HepG2 (cell line): ENCODE measurements around the gene ZNF630. TPM values are rescaled to one million over a fixed set of nuclear protein-coding genes. Genes with fewer than 3 reads are reported as not detected.

ENCODE experiments used
- ATAC-seq: fragments of 200-7000 bp; cut with Tn5 transposase; 3 replicates; pipeline ENCODE4 v1.9.1; 2020; ENCODE audit warnings: mild to moderate bottlenecking, moderate library complexity
- BruUV-seq: library from RNA; stranded (reverse); fragments of 400-500 nt; replicated peaks from 2 replicates; lab custom pipeline; 2021; lab: Mats Ljungman, UMichigan
- CTCF ChIA-PET: fragments of 300-600 bp; formaldehyde crosslinking; extraction: SDS; loops from one replicate; lab custom pipeline; 2021; ENCODE audit warnings: low total read pairs, inconsistent platforms, low intra/inter-chr PET ratio; lab: Yijun Ruan, JAX
- POLR2A ChIA-PET: fragments of 350-600 bp; sonication (Branson Sonifier 250); formaldehyde crosslinking; loops from one replicate; lab custom pipeline; 2020; ENCODE audit warnings: antibody characterized with exemption, inconsistent platforms; lab: Yijun Ruan, JAX
- DNase-seq: peaks from one replicate; pipeline ENCODE4 v3.0.0-alpha.2; 2015; ENCODE audit warnings: low spot score
- FAIRE-seq: peaks from 3 replicates; lab custom pipeline; 2011; peaks lifted over from hg19 to GRCh38; lab: Jason Lieb, UNC
- H2AFZ ChIP-seq: one replicate; pipeline ENCODE4 v1.6.1; 2011; ENCODE audit warnings: low read length, inconsistent platforms
- H3K27ac ChIP-seq: fragments of 300-600 bp; 3 replicates; pipeline ENCODE4 v1.8.0; 2011; ENCODE audit warnings: mixed run types, mild to moderate bottlenecking, mixed read lengths, low read length, inconsistent platforms; ENCODE audit not compliant: insufficient read depth; ENCODE audit errors: extremely low read length
- H3K27me3 ChIP-seq, 2 experiments: fragments of 200-600 bp in 1 of 2; 2 replicates in 1 of 2; 3 replicates in 1 of 2; pipeline versions ENCODE4 v1.6.0 to v1.8.0; 2011; ENCODE audit warnings: low read length in 2 of 2, mild to moderate bottlenecking in 2 of 2, moderate library complexity in 2 of 2, inconsistent platforms in 1 of 2; ENCODE audit not compliant: insufficient read depth in 2 of 2, control insufficient read depth in 1 of 2
- H3K36me3 ChIP-seq, 2 experiments: fragments of 200-600 bp in 1 of 2; replicated peaks in 1 of 2; 2 replicates in 1 of 2; 3 replicates in 1 of 2; pipeline versions ENCODE4 v1.5.1 to v1.8.0; 2011; ENCODE audit warnings: low read length in 2 of 2, inconsistent platforms in 1 of 2; ENCODE audit not compliant: insufficient read depth in 2 of 2, control insufficient read depth in 1 of 2
- H3K4me1 ChIP-seq: 2 replicates; pipeline ENCODE4 v1.5.1; 2012; ENCODE audit warnings: low read length, inconsistent platforms; ENCODE audit not compliant: insufficient read depth
- H3K4me2 ChIP-seq: 2 replicates; pipeline ENCODE4 v1.6.0; 2011; ENCODE audit warnings: low read depth, low read length, inconsistent platforms
- H3K4me3 ChIP-seq, 3 experiments: fragments of 200-600 bp in 1 of 3; sonication (generic), shearing (Covaris generic) in 1 of 3; replicated peaks in 1 of 3; 2 replicates each; pipeline ENCODE4 v1.5.1; 2011 to 2016; ENCODE audit warnings: low read length in 3 of 3, inconsistent platforms in 2 of 3, low read depth in 2 of 3, mild to moderate bottlenecking in 2 of 3, control low read depth in 1 of 3, mixed read lengths in 1 of 3; ENCODE audit not compliant: insufficient read depth in 1 of 3
- H3K79me2 ChIP-seq: one replicate; pipeline ENCODE4 v1.6.1; 2011; ENCODE audit warnings: low read length, inconsistent platforms; ENCODE audit not compliant: insufficient read depth
- H3K9ac ChIP-seq: 2 replicates; pipeline ENCODE4 v1.6.0; 2011; ENCODE audit warnings: mild to moderate bottlenecking, low read depth, low read length, inconsistent platforms; ENCODE audit not compliant: insufficient read depth
- H3K9me3 ChIP-seq: 2 replicates; pipeline ENCODE4 v1.5.1; 2012; ENCODE audit warnings: mild to moderate bottlenecking, low read length
- H4K20me1 ChIP-seq: 2 replicates; pipeline ENCODE4 v1.6.0; 2011; ENCODE audit warnings: inconsistent platforms, mild to moderate bottlenecking, low read length, moderate library complexity; ENCODE audit not compliant: insufficient read depth
- ARNT2 ChIP-seq: sonication (generic); formaldehyde crosslinking; IDR thresholded peaks from 2 replicates; pipeline ENCODE4 v1.8.0; 2022; ENCODE audit warnings: mild to moderate bottlenecking, low read depth, missing genetic modification reagents, moderate library complexity
- GABPA ChIP-seq, 2 experiments: IDR thresholded peaks; 2 replicates each; pipeline ENCODE4 v1.6.1; 2011 to 2016; ENCODE audit warnings: low read depth in 2 of 2, low read length in 1 of 2, missing biosample characterization in 1 of 2, missing genetic modification characterization in 1 of 2
- GATAD2A ChIP-seq: IDR thresholded peaks from 2 replicates; pipeline ENCODE4 v1.6.1; 2016
- NCOA1 ChIP-seq: sonication (generic); formaldehyde crosslinking; IDR thresholded peaks from 2 replicates; pipeline ENCODE4 v1.9.0; 2021; ENCODE audit warnings: missing genetic modification reagents
- PHF8 ChIP-seq: sonication (generic); formaldehyde crosslinking; IDR thresholded peaks from 2 replicates; pipeline ENCODE4 v1.5.0; 2020; ENCODE audit warnings: missing genetic modification reagents
- POLR2A ChIP-seq, 2 experiments: IDR thresholded peaks; 2 replicates each; pipeline ENCODE4 v1.6.1; 2011; ENCODE audit warnings: low read depth in 2 of 2, low read length in 2 of 2, mild to moderate bottlenecking in 1 of 2, moderate library complexity in 1 of 2; ENCODE audit not compliant: insufficient read depth in 1 of 2
- TARDBP ChIP-seq: sonication (generic); formaldehyde crosslinking; IDR thresholded peaks from 2 replicates; pipeline ENCODE4 v1.8.0; 2022; ENCODE audit warnings: mild to moderate bottlenecking, missing genetic modification reagents
- TGIF2 ChIP-seq: IDR thresholded peaks from 2 replicates; pipeline ENCODE4 v1.6.1; 2016; ENCODE audit warnings: control low read depth, missing compliant biosample characterization
- TRIM24 ChIP-seq: sonication (generic); formaldehyde crosslinking; IDR thresholded peaks from 2 replicates; pipeline ENCODE4 v1.8.0; 2022; ENCODE audit warnings: mild to moderate bottlenecking, missing genetic modification reagents
- ZBTB21 ChIP-seq: sonication (generic); formaldehyde crosslinking; IDR thresholded peaks from 2 replicates; pipeline ENCODE4 v1.4.0; 2020; ENCODE audit warnings: missing genetic modification reagents
- ZBTB42 ChIP-seq: sonication (generic); formaldehyde crosslinking; IDR thresholded peaks from 2 replicates; pipeline ENCODE4 v1.5.0; 2020; ENCODE audit warnings: mild to moderate bottlenecking, missing genetic modification reagents
- ZNF251 ChIP-seq: sonication (generic); formaldehyde crosslinking; IDR thresholded peaks from 2 replicates; pipeline ENCODE4 v1.9.0; 2021; ENCODE audit warnings: mild to moderate bottlenecking, missing genetic modification reagents
- ZNF264 ChIP-seq: sonication (generic); formaldehyde crosslinking; IDR thresholded peaks from 2 replicates; pipeline ENCODE4 v1.4.0; 2020; ENCODE audit warnings: missing genetic modification reagents
- ZNF335 ChIP-seq: sonication (generic); formaldehyde crosslinking; IDR thresholded peaks from 2 replicates; pipeline ENCODE4 v1.4.0; 2020; ENCODE audit warnings: missing genetic modification reagents
- ZNF44 ChIP-seq: sonication (generic); formaldehyde crosslinking; IDR thresholded peaks from 2 replicates; pipeline ENCODE4 v1.5.1; 2020; ENCODE audit warnings: mild to moderate bottlenecking, missing genetic modification reagents
- ZNF644 ChIP-seq: IDR thresholded peaks from 2 replicates; pipeline ENCODE4 v1.6.1; 2016; ENCODE audit warnings: low read depth
- WGBS: methylation state at CpG from one replicate; pipeline ENCODE4 v1.1.6; 2017; ENCODE audit warnings: low lambda C conversion rate; 5-methylcytosine and 5-hydroxymethylcytosine counted together
- in situ Hi-C: cut with HindIII; loops from 2 replicates; pipeline ENCODE4 v1.10.0; 2017; ENCODE audit warnings: low pct_unique_long_range_greater_than_20kb; ENCODE audit not compliant: extremely low pct_ligation_motif_present
- intact Hi-C: fragments of 100-400 bp; cut with micrococcal nuclease; formaldehyde crosslinking; loops from one replicate; pipeline ENCODE4 v1.10.0; 2022; ENCODE audit not compliant: unreplicated experiment
- polyA plus RNA-seq, 8 experiments: library from polyadenylated mRNA; depleted of rRNA in 3 of 8; stranded (reverse) in 7 of 8; unstranded in 1 of 8; fragments of >200 nt; fragmentation: Illumina TruSeq in 4 of 8; extraction: Trizol in 4 of 8; gene quantifications; 2 replicates each; pipeline versions ENCODE4 v1.2.1 to v1.2.3, GENCODE V29; 2011 to 2016; ENCODE audit warnings: low read depth in 4 of 8, missing spikeins in 1 of 8, mixed read lengths in 1 of 8; ENCODE audit not compliant: insufficient read depth in 1 of 8
- total RNA-seq, 5 experiments: library from RNA; depleted of rRNA; stranded (reverse); fragments of >200 nt; fragmentation: Illumina TruSeq; extraction: Trizol; gene quantifications; 2 replicates each; pipeline ENCODE4 v1.2.3, GENCODE V29; 2016; ENCODE audit warnings: low read depth in 1 of 5
- TF ChIP-seq, protein P1 (sequence below), 2 experiments: sonication (generic) in 1 of 2; formaldehyde crosslinking in 1 of 2; IDR thresholded peaks; 2 replicates each; pipeline versions ENCODE4 v1.6.1 to v1.9.0; 2014 to 2022; ENCODE audit warnings: antibody characterized with exemption in 1 of 2, borderline replicate concordance in 1 of 2, inconsistent platforms in 1 of 2, low read depth in 1 of 2, missing genetic modification reagents in 1 of 2
- TF ChIP-seq, protein P2 (sequence below): sonication (generic); formaldehyde crosslinking; IDR thresholded peaks from 2 replicates; pipeline ENCODE4 v1.4.0; 2020; ENCODE audit warnings: missing genetic modification reagents

The ZNF630 gene
- total and polyA plus RNA-seq, 2 of the 13 experiments (the other 11 are each of a cell fraction or from before 2014, with no cell fraction given) = not detected

GRCh38 chrX:48107717-48108116 is 36.3 kb upstream of the ZNF630 start:
- ChIA-PET CTCF (no interaction called here), POLR2A (no interaction called here)
- TF ChIP-seq TARDBP (CRISPR knock-in tag) (no peak), TRIM24 (no peak), ZBTB42 (CRISPR knock-in tag) (no peak), ZNF264 (CRISPR knock-in tag) (no peak), GABPA (IDR thresholded peaks at IDR 0.05; ENCODE audit: low read depth, low read length) (no peak), GABPA (CRISPR knock-in tag; IDR thresholded peaks at IDR 0.05; ENCODE audit: low read depth) (no peak), TGIF2 (CRISPR knock-in tag) (no peak), ZNF335 (CRISPR knock-in tag) (no peak), GATAD2A (CRISPR knock-in tag) (no peak), ZBTB21 (CRISPR knock-in tag) (no peak), ARNT2 (CRISPR knock-in tag) (no peak), POLR2A (IDR thresholded peaks at IDR 0.05; ENCODE audit: insufficient read depth in 1 of 2, low read depth in 2 of 2, low read length in 2 of 2) (no peak), ZNF644 (CRISPR knock-in tag) (no peak), ZNF251 (CRISPR knock-in tag) (no peak), NCOA1 (no peak), ZNF44 (CRISPR knock-in tag) (no peak), PHF8 (CRISPR knock-in tag) (no peak)
- TF ChIP-seq, protein P1, sequence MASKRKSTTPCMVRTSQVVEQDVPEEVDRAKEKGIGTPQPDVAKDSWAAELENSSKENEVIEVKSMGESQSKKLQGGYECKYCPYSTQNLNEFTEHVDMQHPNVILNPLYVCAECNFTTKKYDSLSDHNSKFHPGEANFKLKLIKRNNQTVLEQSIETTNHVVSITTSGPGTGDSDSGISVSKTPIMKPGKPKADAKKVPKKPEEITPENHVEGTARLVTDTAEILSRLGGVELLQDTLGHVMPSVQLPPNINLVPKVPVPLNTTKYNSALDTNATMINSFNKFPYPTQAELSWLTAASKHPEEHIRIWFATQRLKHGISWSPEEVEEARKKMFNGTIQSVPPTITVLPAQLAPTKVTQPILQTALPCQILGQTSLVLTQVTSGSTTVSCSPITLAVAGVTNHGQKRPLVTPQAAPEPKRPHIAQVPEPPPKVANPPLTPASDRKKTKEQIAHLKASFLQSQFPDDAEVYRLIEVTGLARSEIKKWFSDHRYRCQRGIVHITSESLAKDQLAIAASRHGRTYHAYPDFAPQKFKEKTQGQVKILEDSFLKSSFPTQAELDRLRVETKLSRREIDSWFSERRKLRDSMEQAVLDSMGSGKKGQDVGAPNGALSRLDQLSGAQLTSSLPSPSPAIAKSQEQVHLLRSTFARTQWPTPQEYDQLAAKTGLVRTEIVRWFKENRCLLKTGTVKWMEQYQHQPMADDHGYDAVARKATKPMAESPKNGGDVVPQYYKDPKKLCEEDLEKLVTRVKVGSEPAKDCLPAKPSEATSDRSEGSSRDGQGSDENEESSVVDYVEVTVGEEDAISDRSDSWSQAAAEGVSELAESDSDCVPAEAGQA (IDR thresholded peaks at IDR 0.05; ENCODE audit: low read depth) = no peak
- TF ChIP-seq, protein P1 (CRISPR knock-in tag; IDR thresholded peaks at IDR 0.05; ENCODE audit: borderline replicate concordance) = no peak
- TF ChIP-seq, protein P2, sequence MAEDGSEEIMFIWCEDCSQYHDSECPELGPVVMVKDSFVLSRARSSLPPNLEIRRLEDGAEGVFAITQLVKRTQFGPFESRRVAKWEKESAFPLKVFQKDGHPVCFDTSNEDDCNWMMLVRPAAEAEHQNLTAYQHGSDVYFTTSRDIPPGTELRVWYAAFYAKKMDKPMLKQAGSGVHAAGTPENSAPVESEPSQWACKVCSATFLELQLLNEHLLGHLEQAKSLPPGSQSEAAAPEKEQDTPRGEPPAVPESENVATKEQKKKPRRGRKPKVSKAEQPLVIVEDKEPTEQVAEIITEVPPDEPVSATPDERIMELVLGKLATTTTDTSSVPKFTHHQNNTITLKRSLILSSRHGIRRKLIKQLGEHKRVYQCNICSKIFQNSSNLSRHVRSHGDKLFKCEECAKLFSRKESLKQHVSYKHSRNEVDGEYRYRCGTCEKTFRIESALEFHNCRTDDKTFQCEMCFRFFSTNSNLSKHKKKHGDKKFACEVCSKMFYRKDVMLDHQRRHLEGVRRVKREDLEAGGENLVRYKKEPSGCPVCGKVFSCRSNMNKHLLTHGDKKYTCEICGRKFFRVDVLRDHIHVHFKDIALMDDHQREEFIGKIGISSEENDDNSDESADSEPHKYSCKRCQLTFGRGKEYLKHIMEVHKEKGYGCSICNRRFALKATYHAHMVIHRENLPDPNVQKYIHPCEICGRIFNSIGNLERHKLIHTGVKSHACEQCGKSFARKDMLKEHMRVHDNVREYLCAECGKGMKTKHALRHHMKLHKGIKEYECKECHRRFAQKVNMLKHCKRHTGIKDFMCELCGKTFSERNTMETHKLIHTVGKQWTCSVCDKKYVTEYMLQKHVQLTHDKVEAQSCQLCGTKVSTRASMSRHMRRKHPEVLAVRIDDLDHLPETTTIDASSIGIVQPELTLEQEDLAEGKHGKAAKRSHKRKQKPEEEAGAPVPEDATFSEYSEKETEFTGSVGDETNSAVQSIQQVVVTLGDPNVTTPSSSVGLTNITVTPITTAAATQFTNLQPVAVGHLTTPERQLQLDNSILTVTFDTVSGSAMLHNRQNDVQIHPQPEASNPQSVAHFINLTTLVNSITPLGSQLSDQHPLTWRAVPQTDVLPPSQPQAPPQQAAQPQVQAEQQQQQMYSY (CRISPR knock-in tag) = no peak
- no peak overlapping the region for H3K4me3 ChIP-seq
- H3K9me3 ChIP-seq = no peaks in the 10 kb centered on the region
- DNase-seq (no peak), ATAC-seq (no peak), FAIRE-seq (no peak)
- no peaks in the 10 kb centered on the region for H4K20me1 ChIP-seq
- H3K4me2 ChIP-seq = no peak overlapping the region
- in situ Hi-C loops (no loop called here), intact Hi-C loops (no loop called here)
- WGBS = 17% methylated on average over 6 of the region's 6 CpGs
- no peak overlapping the region for H3K9ac ChIP-seq
- no peaks in the 10 kb centered on the region for H3K27me3 ChIP-seq
- no peak overlapping the region for H3K27ac ChIP-seq
- no TSS peak for BruUV-seq
- H3K36me3 ChIP-seq = no peaks in the 10 kb centered on the region
- no peak overlapping the region for H2AFZ ChIP-seq
- no peaks in the 10 kb centered on the region for H3K79me2 ChIP-seq
- no peaks in the 10 kb centered on the region for H3K4me1 ChIP-seq
